ENCODE measurements around the gene SPTAN1.
"Not testable (repeated sequence)": the region's sequence is repeated elsewhere in the genome, so short reads cannot be mapped to it uniquely, and the experiment has no call there.

Gene SPTAN1

GRCh38 chr9:128552744-128553440 is 505 bp downstream of the SPTAN1 start:
- no peak for DNase-seq (ENCODE audit: low read depth)

- no peak for DNase-seq (ENCODE audit: low read depth)
Measured at GRCh38 chr9:128553728-128554127, 1.3 kb downstream of the SPTAN1 start.

- DNase-seq (ENCODE audit: low read depth): peak; percentile 16
Measured at GRCh38 chr9:128554155-128554862, 1.9 kb downstream of the SPTAN1 start.

DNA sequence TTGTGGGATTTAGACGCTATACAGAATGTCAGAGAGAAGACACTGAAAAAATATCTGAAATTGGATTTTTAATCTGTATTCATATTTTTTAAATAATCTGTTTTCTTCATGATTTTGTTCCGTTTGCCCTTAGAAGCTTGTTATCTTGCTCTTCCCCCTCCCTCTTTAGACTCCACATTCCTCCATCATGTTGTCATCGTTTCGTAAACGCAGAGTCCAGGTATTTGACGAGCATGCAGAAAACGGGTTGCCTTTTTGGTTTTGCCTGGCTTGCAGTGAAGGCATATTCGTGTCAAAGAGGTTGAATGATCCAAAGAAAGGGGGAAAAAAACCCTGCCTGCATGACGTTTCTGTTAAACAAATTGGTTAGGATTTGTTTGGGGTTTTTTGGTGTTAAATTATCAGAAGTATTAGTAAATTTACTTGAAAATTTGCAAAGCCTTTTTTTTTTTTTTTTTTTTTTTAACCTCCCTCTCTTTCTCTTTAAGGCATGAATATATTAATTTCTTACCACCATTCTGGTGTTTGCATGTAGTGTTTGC is 2.9 kb downstream of the SPTAN1 start:
- DNase-seq (ENCODE audit: low read depth): no peak

GRCh38 chr9:128556276-128556675 is 3.9 kb downstream of the SPTAN1 start:
- no peak for DNase-seq (ENCODE audit: low read depth)

DNA sequence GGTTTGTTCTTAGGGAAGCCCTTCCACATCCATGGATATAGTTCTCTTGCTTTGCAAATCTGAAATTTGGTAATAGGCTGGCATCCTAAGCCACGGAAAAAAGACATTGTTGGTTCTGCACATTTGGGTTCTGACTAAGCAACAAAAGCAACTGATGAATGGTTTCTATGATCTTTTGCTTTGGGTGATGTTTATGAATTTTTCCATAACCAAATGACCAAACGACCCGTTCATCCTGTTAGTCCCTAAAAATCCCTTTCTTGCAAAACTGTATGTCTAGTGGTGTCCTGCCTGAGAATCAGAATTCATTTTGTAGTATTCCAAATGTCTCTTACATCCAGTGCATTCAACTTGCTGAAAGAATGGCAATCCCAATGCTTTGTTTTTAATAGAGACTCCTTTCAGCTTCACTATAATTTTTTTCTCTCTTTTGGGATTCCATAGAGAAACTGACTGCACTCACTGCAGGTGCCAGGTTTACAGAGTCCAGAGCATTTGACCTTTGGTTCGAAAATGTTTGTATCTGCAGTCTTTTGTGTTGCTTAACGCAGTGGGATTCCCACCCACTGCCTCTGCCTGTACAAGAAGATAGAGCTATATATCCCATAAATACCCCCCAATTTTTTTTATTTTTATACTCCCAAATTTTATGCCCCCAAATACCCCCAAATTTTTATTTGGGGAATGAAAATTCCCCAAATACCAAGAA is 4.7 kb downstream of the SPTAN1 start:
- no peak for DNase-seq (ENCODE audit: low read depth)

DNA sequence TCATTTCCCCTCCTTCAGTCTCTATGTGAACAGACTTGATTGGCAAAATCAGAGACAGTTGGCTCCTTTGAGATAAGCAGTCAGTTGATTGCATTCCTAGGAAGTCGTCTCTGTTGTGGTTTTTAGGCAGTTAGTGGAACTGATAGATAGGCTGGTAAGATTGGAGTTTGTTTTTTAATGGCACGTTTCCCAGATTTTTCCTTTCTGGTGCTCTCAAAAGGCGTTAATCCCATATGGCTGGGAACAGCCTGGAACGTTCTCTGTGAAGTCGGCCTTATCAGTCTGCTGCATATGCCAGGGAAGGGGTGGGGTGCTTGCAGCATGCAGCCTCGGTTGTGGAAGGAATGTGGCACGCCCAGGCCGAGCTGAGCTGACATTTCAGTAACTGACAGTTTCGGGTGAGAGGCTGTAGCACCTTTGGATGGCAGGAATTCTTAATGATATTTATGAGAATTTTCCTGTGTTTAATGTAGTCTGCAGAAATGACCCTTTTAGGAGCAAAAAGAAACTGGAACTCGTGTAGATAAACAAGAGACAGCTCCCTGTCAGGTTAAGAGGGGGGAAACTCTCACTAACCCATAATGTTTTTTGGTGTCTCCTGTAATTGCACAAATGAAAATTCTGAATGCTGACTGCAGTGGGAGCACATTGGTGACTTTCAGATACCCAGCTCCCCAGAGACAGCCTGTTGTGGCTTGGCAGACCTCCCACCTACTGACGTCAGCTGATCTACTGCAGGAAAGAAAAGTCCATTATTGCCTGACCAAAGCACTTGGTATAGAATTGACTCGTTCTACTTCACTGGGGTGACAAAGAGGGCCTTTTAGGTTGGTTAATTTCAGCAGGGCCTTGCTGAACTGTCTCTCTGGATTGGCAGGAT is 6.3 kb downstream of the SPTAN1 start:
- DNase-seq (ENCODE audit: low read depth): peak; percentile 49

- no peak for DNase-seq (ENCODE audit: low read depth)
Measured at GRCh38 chr9:128565578-128565977, 13.2 kb downstream of the SPTAN1 start.

- DNase-seq (ENCODE audit: low read depth): no peak
Measured at GRCh38 chr9:128568470-128569078, 16.2 kb downstream of the SPTAN1 start.

DNA sequence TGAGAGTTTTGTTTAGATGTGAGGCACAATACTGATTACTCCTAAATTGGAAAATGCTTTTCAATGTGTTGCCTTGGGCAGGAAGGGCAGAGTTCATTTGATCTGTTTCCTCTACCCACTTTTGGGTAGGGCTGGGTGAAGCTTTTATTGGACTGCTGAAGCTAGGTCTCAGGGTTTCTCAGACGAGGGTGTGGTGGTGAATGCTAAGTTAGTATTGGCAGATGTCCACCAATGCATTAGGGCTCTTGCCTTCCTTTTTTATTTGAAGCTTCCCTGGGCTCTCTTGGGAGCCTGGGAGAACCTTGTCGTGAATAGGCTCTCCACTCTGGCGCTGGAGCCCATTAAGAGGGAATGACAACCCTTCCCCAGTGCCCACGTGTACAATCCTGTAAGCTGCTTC is 23.1 kb downstream of the SPTAN1 start:
- no peak for DNase-seq (ENCODE audit: low read depth)

DNA sequence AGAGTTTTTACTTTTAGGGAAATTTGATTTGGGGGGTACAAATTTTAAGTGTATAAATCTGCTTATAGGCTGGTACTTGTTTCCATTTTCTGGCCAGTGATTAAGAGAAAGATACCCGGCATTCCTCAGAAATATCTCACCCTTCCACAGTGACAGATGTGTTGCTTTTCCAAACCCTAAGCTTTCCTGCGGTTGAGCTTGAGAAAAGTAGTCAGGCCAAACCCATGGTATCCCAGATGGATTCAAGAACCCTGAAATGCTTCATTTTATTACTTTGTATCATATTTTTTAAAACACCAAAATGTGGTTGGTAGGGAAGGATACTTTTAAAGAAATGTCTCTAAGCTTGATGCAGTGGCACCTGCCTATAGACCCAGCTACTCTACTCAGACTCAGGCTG is 23.5 kb downstream of the SPTAN1 start:
- DNase-seq (ENCODE audit: low read depth): no peak

GRCh38 chr9:128577206-128577605 is 24.8 kb downstream of the SPTAN1 start:
- DNase-seq (ENCODE audit: low read depth): no peak

- no peak for DNase-seq (ENCODE audit: low read depth)
Measured at GRCh38 chr9:128579194-128579593, 26.8 kb downstream of the SPTAN1 start.

DNA sequence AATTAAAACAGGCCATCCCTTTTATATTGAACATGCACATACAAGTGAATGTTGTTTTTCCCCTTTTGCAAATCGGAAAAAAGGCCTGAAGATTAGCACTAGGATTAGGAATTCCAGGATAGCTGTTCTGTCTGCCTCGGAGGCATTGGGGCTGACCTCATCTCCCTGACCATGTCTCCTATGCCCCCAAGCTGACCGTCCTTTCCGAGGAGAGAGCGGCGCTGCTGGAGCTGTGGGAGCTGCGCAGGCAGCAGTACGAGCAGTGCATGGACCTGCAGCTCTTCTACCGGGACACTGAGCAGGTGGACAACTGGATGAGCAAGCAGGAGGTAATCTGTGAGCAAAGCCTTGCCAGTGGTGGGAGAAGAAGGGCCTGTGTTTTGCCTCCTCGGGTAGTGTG is 28.3 kb downstream of the SPTAN1 start:
- no peak for DNase-seq (ENCODE audit: low read depth)

GRCh38 chr9:128585155-128585554 is 32.8 kb downstream of the SPTAN1 start:
- DNase-seq (ENCODE audit: low read depth): not testable (repeated sequence)

GRCh38 chr9:128586934-128587333 is 34.5 kb downstream of the SPTAN1 start:
- DNase-seq (ENCODE audit: low read depth): not testable (repeated sequence)

DNA sequence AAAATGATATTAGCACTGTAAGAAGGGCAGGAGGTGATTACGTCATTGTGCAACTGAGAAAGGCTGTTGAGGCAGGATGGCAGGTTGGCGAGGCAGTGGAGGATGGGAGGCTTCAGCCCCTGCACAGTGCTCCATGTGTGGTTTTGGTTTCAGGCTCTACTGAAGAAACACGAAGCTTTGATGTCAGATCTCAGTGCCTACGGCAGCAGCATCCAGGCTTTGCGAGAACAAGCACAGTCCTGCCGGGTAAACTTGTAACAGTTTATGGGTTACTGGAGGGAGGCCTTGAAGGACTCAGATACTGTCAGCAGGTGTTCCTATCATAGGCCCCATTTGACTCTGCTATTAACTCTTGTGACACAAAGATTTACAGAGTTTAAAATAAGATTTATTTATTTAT is 35.1 kb downstream of the SPTAN1 start:
- peak; percentile 27 for DNase-seq (ENCODE audit: low read depth)

DNA sequence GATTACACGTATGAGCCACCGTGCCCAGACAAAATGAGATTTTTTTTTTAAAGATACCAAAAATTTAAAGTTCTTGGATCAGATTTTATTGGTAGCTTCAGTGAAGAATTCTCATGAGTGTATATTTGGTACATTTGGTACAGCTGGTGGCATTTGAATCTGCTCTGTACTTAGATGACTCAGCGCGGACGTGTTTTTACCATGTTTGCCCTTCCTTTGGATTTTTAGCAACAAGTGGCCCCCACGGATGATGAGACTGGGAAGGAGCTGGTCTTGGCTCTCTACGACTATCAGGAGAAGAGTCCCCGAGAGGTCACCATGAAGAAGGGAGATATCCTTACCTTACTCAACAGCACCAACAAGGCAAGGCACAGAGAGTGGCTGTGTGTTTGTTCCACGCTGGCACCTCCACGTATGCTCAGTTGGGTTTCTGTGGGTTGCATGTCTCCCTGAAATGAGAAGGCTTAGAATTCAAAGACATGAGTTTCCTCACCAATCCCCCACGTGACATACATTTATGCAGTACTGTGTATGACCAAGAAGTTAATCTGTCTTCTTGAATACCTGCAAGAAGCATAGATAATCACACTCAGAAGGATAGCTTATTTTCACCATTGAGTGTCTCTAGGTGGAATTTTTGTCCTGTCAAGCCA is 36.3 kb downstream of the SPTAN1 start:
- DNase-seq (ENCODE audit: low read depth): no peak

DNA sequence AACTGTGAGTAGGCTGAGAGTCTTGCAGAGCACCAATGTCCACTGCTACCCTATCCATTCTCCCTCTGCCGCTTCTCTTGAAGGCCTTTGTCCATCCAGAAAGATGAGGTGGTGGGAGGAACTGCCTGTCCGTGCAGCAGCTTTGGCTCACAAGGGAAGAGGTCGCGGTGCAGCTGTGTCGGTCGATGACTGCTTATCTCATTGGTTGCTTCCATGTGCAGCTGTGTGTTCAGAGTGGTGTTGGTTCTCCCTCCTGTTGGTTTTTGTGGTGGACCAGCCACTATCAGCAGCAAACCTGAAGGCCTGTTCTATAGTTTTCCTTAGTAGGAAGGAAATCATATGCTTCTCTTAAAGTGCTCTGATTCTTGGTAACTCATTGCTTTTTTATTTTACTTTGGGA is 40.7 kb downstream of the SPTAN1 start:
- DNase-seq (ENCODE audit: low read depth): no peak

DNA sequence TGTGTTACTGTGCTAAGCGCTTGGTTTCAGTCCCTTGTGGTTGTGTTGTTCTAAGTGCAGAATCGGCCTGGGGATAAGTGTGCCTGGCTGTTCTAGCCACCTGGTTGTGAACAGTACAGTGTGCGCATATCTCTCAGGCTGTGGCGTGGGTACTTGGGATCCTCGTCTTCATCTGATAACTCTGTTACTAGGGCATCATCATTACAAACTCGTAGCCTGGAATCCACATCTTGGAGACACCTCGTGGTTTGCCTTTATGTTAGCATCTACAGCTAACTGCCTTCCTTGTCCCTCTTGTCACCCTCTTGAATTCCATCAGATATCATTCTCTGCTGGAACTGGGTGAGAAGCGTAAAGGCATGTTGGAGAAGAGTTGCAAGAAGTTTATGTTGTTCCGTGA is 41.5 kb downstream of the SPTAN1 start:
- DNase-seq (ENCODE audit: low read depth): no peak

DNA sequence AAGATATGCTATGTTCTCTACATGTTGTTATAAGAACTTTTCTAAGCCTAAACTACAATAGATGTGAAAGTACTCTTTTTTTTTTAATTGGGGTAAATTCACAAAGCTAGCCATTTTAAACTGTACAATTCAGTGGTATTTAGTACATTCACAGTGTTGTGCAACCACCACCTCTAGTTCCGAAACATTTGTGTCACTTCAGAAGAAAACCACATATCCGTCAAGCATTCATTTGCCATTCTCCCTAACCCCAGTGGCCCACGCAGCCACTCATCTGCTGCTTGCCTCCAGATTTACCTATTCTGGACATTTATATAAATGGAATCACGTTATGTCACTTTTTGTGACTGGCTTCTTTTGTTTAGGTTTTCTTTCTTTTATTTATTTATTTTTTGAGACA is 43.1 kb downstream of the SPTAN1 start:
- no peak for DNase-seq (ENCODE audit: low read depth)
